ENCODE measurements around the gene MAF. TPM values are rescaled to one million over a fixed set of nuclear protein-coding genes. Genes with fewer than 3 reads are reported as not detected.

Gene MAF
- total RNA-seq, 1 experiment from 2014 or later = not detected

- DNase-seq (ENCODE audit: low spot score) = peak; percentile 72
Measured at GRCh38 chr16:79612207-79612606, 11.7 kb upstream of the MAF start.

DNA sequence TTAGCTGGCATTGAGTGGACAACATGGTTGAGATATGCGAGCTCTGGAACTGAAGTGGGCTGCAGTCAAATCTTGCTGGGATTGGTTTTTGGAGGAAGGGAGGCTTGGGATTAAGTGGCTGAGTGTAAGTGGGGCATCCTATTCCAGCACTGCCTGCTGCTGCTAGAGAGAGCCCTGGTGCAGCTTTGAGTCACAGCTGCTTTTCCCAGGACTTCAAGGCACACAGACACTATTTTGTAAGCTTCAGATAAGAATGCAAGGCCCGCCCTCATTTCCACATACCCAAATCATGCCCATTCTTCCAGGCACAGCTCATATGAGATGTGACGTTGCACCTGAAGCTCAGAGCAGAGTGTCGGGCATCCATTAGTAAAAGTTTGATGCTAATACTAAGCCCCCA lies 10.2 kb upstream of the MAF start:
- peak; percentile 43 for DNase-seq (ENCODE audit: low spot score)

DNA sequence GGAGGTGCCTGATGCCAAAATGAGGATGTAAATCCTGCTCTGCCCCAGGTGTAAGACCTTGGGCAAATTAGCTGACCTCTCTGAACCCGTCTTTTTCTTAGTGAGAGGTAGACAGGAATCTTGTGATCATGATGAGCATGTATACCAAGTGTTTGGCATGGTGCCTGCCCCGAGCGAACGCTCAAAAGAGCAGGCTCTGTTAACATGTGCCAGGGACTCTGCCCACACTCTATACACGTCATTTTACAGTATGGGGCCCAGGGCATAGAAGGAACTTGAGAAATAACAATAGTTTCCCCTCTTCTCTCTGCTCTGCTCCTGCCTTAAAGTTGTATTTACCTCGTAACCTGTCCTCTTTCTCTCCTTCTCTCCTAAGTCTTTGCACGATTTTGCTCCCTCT lies 9.3 kb upstream of the MAF start:
- no peak for DNase-seq (ENCODE audit: low spot score)

- no peak for DNase-seq (ENCODE audit: low spot score)
Measured at GRCh38 chr16:79608976-79609375, 8.4 kb upstream of the MAF start.

DNA sequence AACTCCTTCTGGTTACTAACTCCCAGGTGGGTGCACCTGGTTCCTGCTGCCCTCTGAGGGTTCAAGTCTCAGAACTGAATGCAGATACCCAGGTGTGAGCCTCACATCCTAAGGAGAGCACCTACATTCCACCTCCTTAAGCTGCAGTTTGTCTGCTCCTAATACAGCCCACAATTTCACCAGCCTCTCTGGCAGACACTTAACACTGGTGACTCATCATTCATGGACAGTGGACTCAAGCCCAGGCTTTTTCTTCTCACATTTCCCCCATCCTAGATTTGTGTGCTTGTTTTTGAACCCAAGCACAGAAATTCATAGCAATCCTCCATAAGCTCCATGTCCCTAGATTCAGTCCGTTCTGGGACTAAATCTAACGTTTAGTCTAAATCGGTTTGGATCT lies 7.0 kb upstream of the MAF start:
- DNase-seq (ENCODE audit: low spot score) = peak; percentile 57

DNA sequence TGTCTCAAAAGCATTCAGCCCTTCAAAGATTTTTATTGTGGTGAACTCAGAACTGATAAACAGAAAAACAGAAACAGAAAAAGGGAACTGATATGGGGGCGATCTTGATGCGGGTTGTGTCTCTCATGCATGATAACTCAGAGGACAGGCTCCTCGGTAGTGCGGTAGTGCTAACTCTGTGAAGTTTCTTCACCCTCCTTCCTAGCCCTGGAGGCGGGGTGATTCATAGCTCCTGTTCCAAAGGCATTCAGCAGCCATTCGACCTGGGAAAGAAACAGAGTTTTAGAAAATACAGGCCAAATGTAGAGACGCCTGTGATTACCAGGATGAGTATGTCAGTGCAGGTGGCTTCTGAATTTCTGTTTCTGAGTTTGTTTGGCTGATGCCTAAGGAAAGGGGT lies 5.5 kb upstream of the MAF start:
- no peak for DNase-seq (ENCODE audit: low spot score)

- DNase-seq (ENCODE audit: low spot score) = no peak
Measured at GRCh38 chr16:79603055-79603454, 2.5 kb upstream of the MAF start.

DNA sequence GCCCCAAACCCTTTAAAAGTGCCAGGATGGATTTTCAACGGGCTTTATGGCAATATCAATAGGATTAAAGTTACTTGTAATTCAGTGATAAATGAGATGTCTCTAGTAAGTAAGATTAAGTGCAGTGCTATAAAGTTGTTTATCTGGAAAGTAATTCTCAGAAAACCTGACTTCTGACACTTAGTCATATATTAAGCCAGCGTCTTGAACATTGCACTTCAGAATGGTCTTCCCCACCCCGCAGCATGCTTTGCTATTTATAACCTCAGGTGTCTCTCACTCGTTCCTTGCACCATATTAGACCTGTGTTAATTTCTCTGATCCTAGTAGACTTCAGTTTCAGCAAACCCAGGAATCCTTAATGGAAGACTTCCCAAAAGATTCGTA lies 2.1 kb upstream of the MAF start:
- DNase-seq (ENCODE audit: low spot score) = no peak

- DNase-seq (ENCODE audit: low spot score) = peak; percentile 57
Measured at GRCh38 chr16:79601931-79602627, 1.5 kb upstream of the MAF start.

DNA sequence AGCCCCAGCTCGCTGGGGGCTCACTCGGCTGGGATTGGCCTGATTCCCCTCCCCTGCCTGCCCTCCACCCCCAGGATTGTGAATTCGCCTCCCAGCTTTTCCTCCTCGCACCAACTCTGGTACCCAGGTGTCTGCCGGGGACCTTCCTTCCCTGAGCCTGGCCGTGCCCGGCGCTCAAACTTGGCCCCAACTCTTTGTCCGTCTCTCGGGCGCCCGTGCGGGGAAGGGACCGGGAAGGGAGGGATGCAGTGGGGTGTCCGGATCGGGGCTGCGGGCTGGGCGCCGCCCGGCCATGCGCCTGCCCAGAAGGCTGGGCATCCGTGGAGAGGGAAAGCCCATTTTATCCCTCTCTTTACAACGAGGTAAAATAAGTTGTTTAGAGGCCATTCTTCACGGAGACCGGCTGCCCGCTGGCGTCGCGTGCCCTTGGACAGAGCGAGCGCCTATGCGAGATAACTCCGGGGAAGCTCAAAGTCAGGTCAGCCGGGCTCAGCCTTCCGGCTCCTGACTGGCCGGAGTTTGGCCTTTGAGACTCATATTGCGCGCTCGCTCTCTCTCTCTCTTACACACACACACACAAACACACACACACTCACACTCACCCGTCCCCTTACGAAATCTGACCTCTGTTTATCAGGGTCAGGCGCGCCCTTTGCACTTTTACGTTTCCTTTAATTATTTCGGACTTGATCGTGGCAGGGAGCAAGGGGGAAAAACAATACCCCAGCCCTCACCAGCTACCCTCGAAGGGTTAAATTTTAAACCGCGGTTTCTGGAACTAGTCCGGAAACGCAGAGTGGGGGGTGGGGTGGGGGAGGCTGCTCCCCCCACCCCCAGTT lies 774 bp upstream of the MAF start:
- DNase-seq (ENCODE audit: low spot score) = no peak

- DNase-seq (ENCODE audit: low spot score) = no peak
Measured at GRCh38 chr16:79599837-79600637, 500 bp downstream of the MAF start.

DNA sequence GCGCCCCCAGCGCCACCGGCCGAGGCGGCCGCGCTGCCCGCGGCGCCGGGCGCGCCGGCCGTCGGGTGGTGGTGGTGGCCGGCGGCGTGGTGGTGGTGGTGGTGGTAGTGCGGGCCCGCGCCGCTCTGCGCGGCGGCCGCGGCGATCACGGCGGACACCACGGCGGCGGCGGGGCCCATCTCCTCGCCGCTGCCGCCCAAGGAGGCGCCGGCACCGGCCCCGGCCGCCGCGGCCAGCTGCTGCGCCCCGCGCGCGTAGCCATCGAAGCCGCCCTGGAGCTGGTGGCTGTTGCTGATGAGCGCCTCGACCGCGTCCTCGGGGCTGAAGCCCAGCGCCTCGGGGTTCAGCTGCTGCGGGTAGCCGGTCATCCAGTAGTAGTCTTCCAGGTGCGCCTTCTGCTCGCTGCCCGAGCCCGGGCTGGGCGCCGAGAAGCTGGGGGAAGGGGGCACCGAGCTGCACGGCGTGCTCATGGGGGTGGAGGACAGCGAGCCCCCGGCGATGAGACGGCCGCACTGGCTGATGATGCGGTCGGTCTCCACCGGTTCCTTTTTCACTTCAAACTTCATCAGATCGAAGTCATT lies 1.2 kb downstream of the MAF start:
- DNase-seq (ENCODE audit: low spot score) = no peak

- no peak for DNase-seq (ENCODE audit: low spot score)
Measured at GRCh38 chr16:79598348-79599181, 2.0 kb downstream of the MAF start.

GRCh38 chr16:79598063-79598347 lies 2.5 kb downstream of the MAF start:
- no peak for DNase-seq (ENCODE audit: low spot score)

DNA sequence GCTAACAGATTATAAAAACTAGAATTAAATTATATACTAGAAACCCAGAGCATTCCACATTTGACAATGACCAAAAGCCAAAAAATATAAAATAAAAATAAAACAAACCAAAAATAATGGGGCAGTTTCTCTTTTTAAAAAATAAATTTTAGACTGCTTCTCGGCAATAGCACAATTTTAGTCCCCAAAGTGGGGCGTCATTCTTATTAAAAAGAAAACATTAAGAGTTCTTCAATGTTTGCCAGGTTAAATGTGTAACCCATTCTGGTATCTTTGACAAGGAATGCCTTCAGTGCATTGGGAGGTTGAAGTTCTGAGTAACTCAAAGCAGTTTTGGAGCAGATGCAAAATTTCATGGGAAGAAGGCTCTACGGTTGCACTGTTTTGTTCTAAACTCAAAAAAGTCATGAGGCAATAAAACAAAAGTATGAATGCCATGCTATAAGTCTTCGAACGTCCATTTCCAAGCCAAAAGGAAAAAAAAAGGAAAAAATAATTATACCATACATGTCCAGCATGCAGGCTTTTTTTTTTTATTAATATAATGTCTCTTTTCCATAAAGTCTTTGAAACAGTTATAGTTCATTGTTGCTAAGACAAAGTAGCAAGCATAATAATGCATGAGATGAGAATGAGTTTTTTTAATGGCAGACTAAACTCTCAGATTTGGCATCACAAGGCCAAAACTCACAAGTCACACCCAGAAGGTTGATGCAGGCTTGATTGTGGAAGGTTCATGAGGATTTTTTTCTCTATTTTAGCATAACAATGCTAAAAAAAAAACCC lies 3.1 kb downstream of the MAF start:
- DNase-seq (ENCODE audit: low spot score) = no peak

DNA sequence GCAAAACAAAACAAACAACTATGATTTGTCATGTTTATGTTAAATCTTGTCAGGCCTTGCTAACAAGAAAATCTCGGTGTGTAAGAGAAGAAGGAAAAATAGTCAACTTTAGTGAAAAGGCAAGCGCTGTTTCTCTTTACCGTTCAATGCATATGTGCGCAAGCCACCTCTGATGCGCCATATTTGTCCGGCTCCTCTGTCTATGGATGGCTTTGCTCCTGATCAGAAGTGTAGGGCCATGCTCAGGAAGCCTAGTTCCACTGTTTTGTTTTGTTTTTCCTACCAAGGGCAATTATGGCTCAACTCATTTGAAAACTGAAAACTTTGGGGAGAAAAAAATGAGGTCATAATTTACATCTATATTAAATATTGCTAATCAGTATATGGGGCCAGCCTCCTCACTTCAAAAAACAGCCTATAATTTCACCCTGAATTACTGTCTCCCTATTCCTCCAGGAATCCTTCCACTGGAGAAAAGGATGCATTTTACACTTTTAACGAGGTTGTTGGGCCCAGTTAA lies 4.5 kb downstream of the MAF start:
- no peak for DNase-seq (ENCODE audit: low spot score)

- DNase-seq (ENCODE audit: low spot score) = no peak
Measured at GRCh38 chr16:79595231-79595641, 5.3 kb downstream of the MAF start.

DNA sequence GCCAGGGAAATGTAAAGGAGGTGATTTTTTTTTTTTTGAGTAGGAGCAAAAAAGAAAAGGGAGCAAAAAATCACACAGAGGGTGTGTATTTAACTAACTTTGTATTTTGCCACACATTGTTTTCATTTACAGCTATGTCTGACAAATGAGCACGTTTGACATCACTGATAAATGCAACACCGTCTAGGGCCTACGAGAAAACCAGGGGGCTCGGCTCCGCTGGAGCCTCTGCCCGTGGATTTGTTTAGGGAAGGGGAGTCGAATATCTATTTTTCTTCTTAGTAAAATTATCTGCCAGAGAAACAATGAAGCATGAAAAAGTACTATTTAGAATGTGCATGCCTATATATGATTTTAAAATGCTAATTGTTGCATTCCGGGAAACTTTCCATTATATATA lies 6.8 kb downstream of the MAF start:
- DNase-seq (ENCODE audit: low spot score) = no peak

- no peak for DNase-seq (ENCODE audit: low spot score)
Measured at GRCh38 chr16:79593074-79593531, 7.4 kb downstream of the MAF start.

DNA sequence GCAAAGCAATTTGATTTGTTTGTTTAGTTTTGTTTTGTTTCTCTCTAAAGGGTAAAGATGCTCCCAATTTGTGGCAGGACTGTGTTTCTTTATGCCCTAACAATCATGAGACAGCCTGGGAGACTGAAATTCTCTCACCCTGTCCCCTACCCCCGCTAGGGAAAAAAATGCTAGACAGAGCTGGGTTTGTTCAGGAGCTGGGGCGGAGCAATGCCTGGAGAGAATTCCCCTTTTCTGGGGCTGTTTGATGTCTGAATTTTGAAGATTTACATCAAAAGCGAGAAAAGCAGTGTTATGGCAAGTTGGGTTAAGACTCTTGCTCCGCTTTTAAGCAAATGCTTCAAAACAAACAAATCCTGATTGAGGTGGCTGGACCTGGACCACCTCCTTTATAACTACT lies 8.4 kb downstream of the MAF start:
- no peak for DNase-seq (ENCODE audit: low spot score)
